Fibroblast of lung (primary cell): Measurements from ENCODE around the gene CHD1L.

ENCODE experiments used
- CTCF ChIP-seq, 2 donors: IDR thresholded peaks in 1 of 2; conservative IDR thresholded peaks in 1 of 2; 1 replicate in 1 of 2; 2 replicates in 1 of 2; pipeline ENCODE4 v1.5.1; 2011 to 2012; ENCODE audit warnings: low read length in 2 of 2, control low read depth in 1 of 2, inconsistent platforms in 1 of 2, low read depth in 1 of 2, mild to moderate bottlenecking in 1 of 2
- EZH2 ChIP-seq: IDR thresholded peaks from 2 replicates; pipeline ENCODE4 v1.5.1; 2012; ENCODE audit warnings: low read length, control low read depth, mild to moderate bottlenecking; ENCODE audit errors: missing control alignments

- TF ChIP-seq CTCF (conservative IDR thresholded peaks at IDR 0.05 in 1 of 2, IDR thresholded peaks at IDR 0.05 in 1 of 2; ENCODE audit: low read depth in 1 of 2, low read length in 2 of 2) (no peak), EZH2 (no peak)
These were observed 25.3 kb upstream of the CHD1L start for GRCh38 chr1:147217141-147217540.
